Colonic mucosa (tissue), 4 donors: ENCODE data around the gene STAMBP. TPM values are rescaled to one million over a fixed set of nuclear protein-coding genes. Genes with fewer than 3 reads are reported as not detected.
A peak's percentile ranks its signal among the peaks of the same experiment; 100 is the strongest.
"Not testable (repeated sequence)": the region's sequence is repeated elsewhere in the genome, so short reads cannot be mapped to it uniquely, and the experiment has no call there.

Experiments used
- DNase-seq: peaks from one replicate; pipeline ENCODE4 v3.0.0-alpha.2; 2020
- H3K27ac ChIP-seq: fragments of 200-600 bp; one replicate; pipeline ENCODE4 v1.8.0; 2021
- H3K27me3 ChIP-seq: fragments of 200-600 bp; one replicate; pipeline ENCODE4 v1.8.0; 2021
- H3K36me3 ChIP-seq: fragments of 200-600 bp; one replicate; pipeline ENCODE4 v1.8.0; 2021
- H3K4me1 ChIP-seq: fragments of 200-600 bp; one replicate; pipeline ENCODE4 v1.8.0; 2021; ENCODE audit warnings: mild to moderate bottlenecking
- H3K4me3 ChIP-seq: fragments of 200-600 bp; one replicate; pipeline ENCODE4 v1.8.0; 2021
- H3K9ac ChIP-seq, 2 donors: one replicate each; pipeline ENCODE4 v1.7.0; 2013; ENCODE audit warnings: control low read depth in 2 of 2, low read depth in 2 of 2, low read length in 2 of 2
- H3K9me3 ChIP-seq: fragments of 200-600 bp; one replicate; pipeline ENCODE4 v1.8.0; 2021
- intact Hi-C: fragments of 100-400 bp; cut with DNase I; formaldehyde crosslinking; loops from one replicate; pipeline ENCODE4 v1.14.1; 2022
- total RNA-seq, 2 donors: library from RNA; stranded (reverse); fragmentation: NEBNext Ultra II Directional in 1 of 2; extraction: Animal tissue kit (Norgen Biotek cat#: 25700) in 1 of 2; gene quantifications; one replicate each; pipeline ENCODE4 v1.2.1, GENCODE V29; 2021
- TF ChIP-seq, protein P1 (sequence below): fragments of 200-600 bp; IDR thresholded peaks from one replicate; pipeline ENCODE4 v1.8.0; 2022; ENCODE audit warnings: antibody characterized with exemption, mild to moderate bottlenecking
- donor health status: healthy.
- donor health status: DM: no; HTN: no; CAD: no.
- donor health status: DM: no; HTN: no; CAD: no.

The STAMBP gene
- 10 to 100 TPM; 49.5 to 54.7 TPM for total RNA-seq

DNA sequence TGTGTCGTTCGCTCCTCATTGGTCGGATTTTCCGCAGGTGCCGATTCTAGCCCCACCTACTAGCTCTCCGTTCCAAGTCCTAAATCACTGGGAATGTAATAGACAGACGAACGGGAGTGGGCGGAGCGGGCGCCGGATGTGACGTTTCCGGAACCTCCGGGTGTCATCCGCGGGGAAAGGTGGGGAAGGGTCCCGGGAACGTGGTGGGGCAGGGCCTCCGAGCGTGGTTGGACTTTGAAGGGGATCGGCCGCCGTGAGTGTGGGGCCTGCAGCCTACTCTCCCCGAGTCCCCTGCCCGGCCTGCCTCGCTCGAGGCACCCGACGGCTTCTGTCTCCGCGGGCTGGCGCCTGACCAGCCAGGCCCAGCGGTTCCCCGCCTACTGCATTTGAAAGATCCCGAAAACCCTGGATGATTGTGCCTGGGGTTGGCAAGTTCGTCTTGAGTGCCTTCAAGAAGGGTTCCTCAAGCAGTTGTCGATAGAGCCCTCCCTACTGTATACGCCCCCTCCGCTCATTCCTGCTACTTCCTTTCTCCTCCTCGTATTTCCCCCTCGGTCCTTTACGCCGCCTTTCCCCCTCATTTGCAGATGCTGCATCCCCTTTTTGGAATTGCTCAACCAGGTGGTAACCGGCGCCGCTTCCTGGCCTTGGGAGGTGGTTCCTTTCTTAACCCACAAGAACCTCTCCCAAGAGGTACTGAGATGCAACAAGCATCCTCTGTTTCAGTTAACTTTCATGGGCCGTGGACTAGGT, at the start of gene STAMBP:
TSS of gene STAMBP (plus strand) at position 144 of the 753 bp plus-strand sequence. CDS start 1,896 bp downstream, outside the sequence.
- DNase-seq, result peak; percentile 99
- Histone ChIP-seq H3K27ac (peak within 1 kb of the TSS; percentile 88), H3K9ac (peak within 1 kb of the TSS; percentile 95 to 96), H3K4me1 (peaks cover 6% of the 10 kb centered on the region), H3K36me3 (no peaks in the 10 kb centered on the region), H3K9me3 (no peaks in the 10 kb centered on the region), H3K27me3 (no peaks in the 10 kb centered on the region), H3K4me3 (peak within 1 kb of the TSS; percentile 71)
- TF ChIP-seq, protein P1, sequence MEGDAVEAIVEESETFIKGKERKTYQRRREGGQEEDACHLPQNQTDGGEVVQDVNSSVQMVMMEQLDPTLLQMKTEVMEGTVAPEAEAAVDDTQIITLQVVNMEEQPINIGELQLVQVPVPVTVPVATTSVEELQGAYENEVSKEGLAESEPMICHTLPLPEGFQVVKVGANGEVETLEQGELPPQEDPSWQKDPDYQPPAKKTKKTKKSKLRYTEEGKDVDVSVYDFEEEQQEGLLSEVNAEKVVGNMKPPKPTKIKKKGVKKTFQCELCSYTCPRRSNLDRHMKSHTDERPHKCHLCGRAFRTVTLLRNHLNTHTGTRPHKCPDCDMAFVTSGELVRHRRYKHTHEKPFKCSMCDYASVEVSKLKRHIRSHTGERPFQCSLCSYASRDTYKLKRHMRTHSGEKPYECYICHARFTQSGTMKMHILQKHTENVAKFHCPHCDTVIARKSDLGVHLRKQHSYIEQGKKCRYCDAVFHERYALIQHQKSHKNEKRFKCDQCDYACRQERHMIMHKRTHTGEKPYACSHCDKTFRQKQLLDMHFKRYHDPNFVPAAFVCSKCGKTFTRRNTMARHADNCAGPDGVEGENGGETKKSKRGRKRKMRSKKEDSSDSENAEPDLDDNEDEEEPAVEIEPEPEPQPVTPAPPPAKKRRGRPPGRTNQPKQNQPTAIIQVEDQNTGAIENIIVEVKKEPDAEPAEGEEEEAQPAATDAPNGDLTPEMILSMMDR, result no peak
- intact Hi-C loops, result loop anchor here (10.0 kb wide), 6 partner anchors 96 to 506 kb away; partner anchors contain the start of genes BOLA3, DGUOK and TET3

DNA sequence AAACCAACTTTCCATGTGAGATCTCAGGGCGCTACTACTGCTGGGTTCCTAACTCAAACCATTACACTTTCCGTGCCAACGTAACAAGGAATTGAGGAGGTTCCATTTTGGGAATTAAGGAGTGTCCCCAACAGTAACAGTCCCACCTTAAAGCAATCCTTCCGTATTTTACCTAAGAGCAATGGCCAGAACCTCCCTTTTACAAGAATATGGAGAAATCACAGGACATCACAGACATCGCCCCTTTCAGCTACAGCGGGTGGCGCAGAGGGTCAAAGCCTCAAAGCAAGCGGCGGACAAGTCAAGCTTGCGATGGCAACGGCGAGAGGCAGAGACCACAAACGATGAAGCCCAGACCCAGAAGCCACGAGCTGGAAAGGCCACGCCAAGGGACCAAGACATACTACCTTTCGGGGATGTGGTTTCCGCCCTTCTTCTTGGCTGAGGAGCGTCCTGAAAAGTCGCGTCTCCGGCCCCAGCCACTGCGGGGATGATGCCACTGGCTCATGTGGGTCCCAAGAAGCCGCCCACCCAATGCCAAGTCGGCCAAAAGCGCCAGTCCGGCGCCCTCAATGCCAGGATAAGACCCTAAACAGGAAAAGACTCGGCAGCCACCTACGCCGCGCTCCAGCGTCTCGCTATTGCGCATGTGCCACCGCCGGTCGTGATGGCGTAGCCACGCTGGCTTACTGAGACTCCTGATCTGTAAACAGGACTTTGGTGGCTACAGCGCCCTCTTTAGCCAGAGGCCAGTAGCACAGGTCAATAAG, 49.1 kb upstream of the STAMBP start, which contains the start of gene DUSP11:
TSS of gene DUSP11 (minus strand) at position 637 of the 770 bp plus-strand sequence. CDS start at position 508, 129 bp downstream.
- DNase-seq, result peak; percentile 99
- no peaks in the 10 kb centered on the region for H3K36me3 ChIP-seq
- no peaks in the 10 kb centered on the region for H3K9me3 ChIP-seq
- peak within 1 kb of the TSS; percentile 86 for H3K27ac ChIP-seq
- intact Hi-C loops, result loop anchor here (10.0 kb wide), 1 partner anchor 95 kb away; no protein-coding TSS in a partner anchor
- TF ChIP-seq, protein P1, result peak; percentile 80
- no peaks in the 10 kb centered on the region for H3K27me3 ChIP-seq
- H3K4me3 ChIP-seq, result peak within 1 kb of the TSS; percentile 89
- H3K4me1 ChIP-seq, result peaks cover 11% of the 10 kb centered on the region
- peak within 1 kb of the TSS; percentile 95 for H3K9ac ChIP-seq

DNA sequence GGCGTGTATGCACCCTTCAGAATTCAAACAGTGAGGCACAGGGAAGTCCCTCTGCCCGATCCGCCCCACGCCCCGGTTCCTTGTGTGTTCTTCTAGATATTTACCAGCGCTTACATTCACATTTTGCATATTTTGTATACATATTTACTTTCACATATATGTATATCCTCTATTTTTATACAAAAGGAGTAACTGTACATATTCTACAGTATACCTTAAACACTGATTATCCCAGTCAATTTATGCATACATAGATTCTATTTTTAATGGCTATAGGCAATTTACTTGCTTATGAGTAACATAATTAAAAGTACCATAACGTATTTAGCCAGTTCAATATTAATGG, 48.6 kb upstream of the STAMBP start:
- DNase-seq, result no peak
- Histone ChIP-seq H3K27ac (peak overlapping the region; percentile 86), H3K4me1 (peaks cover 11% of the 10 kb centered on the region), H3K4me3 (peak overlapping the region; percentile 89), H3K36me3 (no peaks in the 10 kb centered on the region), H3K9ac (peak overlapping the region in 1 of 2 donors; percentile 95), H3K9me3 (no peaks in the 10 kb centered on the region), H3K27me3 (no peaks in the 10 kb centered on the region)
- TF ChIP-seq, protein P1, result no peak
- intact Hi-C loops, result no loop called here

DNA sequence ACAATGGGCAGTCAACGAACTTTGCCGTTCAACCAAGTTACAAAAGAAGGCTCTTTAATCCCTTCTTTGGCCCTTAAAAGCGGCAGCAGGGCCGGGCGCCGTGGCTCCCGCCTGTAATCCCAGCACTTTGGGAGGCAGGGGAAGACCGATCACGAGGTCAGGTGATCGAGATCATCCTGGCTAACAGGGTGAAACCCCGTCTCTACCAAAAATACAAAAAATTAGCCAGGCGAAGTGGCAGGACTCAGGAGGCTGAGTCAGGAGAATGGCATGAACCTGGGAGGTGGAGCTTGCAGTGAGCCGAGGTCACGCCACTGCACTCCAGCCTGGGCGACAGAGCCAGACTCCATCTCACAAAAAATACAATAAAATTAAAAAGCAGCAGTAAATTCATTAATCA, 45.4 kb upstream of the STAMBP start:
- H3K4me1 ChIP-seq, H3K9ac ChIP-seq, H3K4me3 ChIP-seq, intact Hi-C loops, DNase-seq, H3K9me3 ChIP-seq, H3K27ac ChIP-seq, H3K36me3 ChIP-seq, H3K27me3 ChIP-seq: not testable (repeated sequence)

DNA sequence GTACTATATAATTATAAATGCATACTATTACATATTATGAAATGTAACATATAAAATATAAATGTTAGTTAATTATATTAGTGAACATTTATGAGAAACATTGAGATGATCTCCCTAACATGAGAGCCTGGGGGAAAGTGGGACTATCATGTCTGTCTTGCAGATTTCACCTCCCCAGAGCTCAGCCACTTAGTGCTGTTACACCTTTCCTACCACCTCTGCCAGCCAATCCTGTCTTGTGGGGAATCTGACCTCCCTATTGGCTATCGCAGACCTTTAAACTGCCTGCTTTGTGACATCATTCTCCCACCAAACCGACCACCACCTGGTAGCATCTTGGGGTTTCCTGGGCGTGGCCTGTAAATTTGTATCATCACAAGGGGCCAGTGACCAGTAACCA, 44.9 kb upstream of the STAMBP start, which contains the start of gene C2orf78:
TSS of gene C2orf78 (plus strand) at position 301 of the 400 bp plus-strand sequence. CDS start 127 bp downstream, outside the sequence.
- H3K27me3 ChIP-seq, H3K27ac ChIP-seq, H3K4me3 ChIP-seq, H3K9me3 ChIP-seq, H3K9ac ChIP-seq, intact Hi-C loops, H3K4me1 ChIP-seq, H3K36me3 ChIP-seq, DNase-seq: not testable (repeated sequence)

DNA sequence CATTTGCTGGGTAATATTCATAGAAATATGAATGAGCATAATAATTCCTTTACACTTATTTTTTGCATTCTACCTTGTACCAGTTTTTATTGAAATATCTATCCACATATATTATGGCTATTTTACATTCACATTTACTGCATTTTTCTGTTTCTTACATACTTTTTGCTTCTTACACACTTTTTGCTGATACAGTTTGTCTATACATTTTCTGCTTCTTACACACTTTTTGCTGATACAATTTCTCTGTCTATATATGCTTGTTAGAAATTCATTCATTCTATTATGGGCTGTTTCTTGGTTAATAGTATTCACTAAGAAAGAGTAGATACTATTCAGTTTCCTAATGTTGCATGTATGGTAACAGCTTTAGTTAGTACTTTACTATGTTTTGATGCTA, 16.9 kb upstream of the STAMBP start:
- Histone ChIP-seq H3K9me3 (no peaks in the 10 kb centered on the region), H3K4me1 (no peaks in the 10 kb centered on the region), H3K4me3 (no peak overlapping the region), H3K36me3 (no peaks in the 10 kb centered on the region), H3K27me3 (no peaks in the 10 kb centered on the region), H3K27ac (no peak overlapping the region), H3K9ac (no peak overlapping the region)
- intact Hi-C loops, result no loop called here
- no peak for DNase-seq
- TF ChIP-seq, protein P1, result no peak
